Measurements from ENCODE around the gene PTPRE.

DNA sequence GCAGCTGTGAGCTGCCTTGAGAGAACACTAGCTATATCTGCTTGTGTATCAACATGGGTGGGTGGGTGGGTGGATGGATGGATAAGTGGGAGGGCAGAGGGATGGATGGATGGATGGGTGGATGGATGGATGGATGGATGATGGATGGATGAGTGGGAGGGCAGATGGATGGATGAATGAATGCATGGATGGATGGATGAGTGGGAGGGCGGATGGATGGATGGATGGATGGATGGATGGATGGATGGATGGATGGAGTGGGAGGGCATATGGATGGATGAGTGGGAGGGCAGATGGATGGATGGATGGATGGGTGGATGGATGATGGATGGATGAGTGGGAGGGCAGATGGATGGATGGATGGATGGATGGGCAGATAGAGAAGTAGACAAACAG is 143.2 kb downstream of the PTPRE start:
- TF ChIP-seq CTCF (IDR thresholded peaks at IDR 0.05; ENCODE audit: insufficient read depth, low read length) (no peak), SPI1 (IDR thresholded peaks at IDR 0.05; ENCODE audit: borderline replicate concordance, low read depth) (no peak), GABPA (IDR thresholded peaks at IDR 0.05; ENCODE audit: low read depth) (no peak), POLR2AphosphoS5 (IDR thresholded peaks at IDR 0.05; ENCODE audit: low read depth) (no peak)
- TF ChIP-seq, protein P1, sequence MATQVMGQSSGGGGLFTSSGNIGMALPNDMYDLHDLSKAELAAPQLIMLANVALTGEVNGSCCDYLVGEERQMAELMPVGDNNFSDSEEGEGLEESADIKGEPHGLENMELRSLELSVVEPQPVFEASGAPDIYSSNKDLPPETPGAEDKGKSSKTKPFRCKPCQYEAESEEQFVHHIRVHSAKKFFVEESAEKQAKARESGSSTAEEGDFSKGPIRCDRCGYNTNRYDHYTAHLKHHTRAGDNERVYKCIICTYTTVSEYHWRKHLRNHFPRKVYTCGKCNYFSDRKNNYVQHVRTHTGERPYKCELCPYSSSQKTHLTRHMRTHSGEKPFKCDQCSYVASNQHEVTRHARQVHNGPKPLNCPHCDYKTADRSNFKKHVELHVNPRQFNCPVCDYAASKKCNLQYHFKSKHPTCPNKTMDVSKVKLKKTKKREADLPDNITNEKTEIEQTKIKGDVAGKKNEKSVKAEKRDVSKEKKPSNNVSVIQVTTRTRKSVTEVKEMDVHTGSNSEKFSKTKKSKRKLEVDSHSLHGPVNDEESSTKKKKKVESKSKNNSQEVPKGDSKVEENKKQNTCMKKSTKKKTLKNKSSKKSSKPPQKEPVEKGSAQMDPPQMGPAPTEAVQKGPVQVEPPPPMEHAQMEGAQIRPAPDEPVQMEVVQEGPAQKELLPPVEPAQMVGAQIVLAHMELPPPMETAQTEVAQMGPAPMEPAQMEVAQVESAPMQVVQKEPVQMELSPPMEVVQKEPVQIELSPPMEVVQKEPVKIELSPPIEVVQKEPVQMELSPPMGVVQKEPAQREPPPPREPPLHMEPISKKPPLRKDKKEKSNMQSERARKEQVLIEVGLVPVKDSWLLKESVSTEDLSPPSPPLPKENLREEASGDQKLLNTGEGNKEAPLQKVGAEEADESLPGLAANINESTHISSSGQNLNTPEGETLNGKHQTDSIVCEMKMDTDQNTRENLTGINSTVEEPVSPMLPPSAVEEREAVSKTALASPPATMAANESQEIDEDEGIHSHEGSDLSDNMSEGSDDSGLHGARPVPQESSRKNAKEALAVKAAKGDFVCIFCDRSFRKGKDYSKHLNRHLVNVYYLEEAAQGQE (IDR thresholded peaks at IDR 0.05; ENCODE audit: insufficient replicate concordance, low read depth) = no peak

Measured in HL-60 (cell line).